ENCODE measurements around the gene TCF7L1. TPM values are rescaled to one million over a fixed set of nuclear protein-coding genes. Genes with fewer than 3 reads are reported as not detected.
A peak's percentile ranks its signal among the peaks of the same experiment; 100 is the strongest.
"Not testable (repeated sequence)": the region's sequence is repeated elsewhere in the genome, so short reads cannot be mapped to it uniquely, and the experiment has no call there.

Gene TCF7L1
- polyA plus RNA-seq, 4 donors = 0.45 to 18.5 (median 3.2) TPM

DNA sequence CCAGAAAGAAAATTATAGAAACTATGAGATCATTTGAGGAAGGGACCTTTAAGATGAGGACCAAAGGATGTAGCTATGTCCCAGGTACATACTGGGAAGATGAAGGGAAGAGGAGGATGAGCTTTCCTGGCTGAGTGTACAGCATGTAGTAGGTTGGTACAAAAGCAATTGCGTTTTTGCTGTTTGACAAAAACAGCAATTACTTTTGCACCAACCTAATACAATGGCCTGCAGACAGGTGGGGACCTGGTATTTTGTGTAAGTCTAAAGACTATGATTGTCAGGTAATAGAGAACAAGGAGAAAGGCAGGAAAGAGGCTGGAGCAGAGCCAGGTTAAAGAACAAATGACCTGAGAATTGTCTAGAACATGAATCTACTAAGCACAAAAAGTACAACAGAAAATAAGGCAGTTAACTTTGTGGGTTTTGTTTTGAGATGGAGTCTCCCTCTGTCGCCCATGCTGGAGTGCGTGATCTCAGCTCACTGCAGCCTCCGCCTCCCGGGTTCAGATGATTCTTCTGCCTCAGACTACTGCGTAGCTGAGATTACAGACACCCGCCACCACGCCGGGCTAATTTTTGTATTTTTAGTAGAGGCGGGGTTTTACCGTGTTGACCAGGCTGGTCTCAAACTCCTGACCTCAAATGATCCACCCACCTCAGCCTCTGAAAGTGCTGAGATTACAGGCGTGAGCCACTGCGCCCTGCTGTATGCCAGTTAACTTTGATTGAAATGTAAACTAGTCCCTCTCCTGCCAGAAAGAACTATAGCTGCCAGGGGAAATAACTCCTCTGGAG is 197.8 kb downstream of the TCF7L1 start:
- H3K27ac ChIP-seq (ENCODE audit: low read depth in 1 of 3, low read length in 2 of 3) = no peak overlapping the region
- H3K27me3 ChIP-seq (ENCODE audit: control insufficient read depth in 3 of 3, insufficient read depth in 3 of 3, low read length in 3 of 3) = no peaks in the 10 kb centered on the region
- no peak for DNase-seq
- no peak overlapping the region for H3K4me3 ChIP-seq (ENCODE audit: low read depth in 1 of 3, low read length in 3 of 3)
- no peak for FAIRE-seq
- H3K36me3 ChIP-seq (ENCODE audit: control insufficient read depth in 3 of 3, insufficient read depth in 2 of 3, low read depth in 1 of 3, low read length in 3 of 3) = peaks cover 0 to 11% (median 0%) of the 10 kb centered on the region in 3 donors
- 75 to 77% (median 76%) methylated on average over 13 of the region's 13 CpGs for WGBS, 3 donors
- peaks cover 0 to 12% (median 0%) of the 10 kb centered on the region in 3 donors for H3K4me1 ChIP-seq (ENCODE audit: control insufficient read depth in 3 of 3, insufficient read depth in 2 of 3, low read depth in 1 of 3, low read length in 2 of 3)
- no peaks in the 10 kb centered on the region for H3K9me3 ChIP-seq (ENCODE audit: control insufficient read depth in 2 of 2, insufficient read depth in 1 of 2, low read depth in 1 of 2, low read length in 1 of 2)

- peaks cover 0 to 12% (median 0%) of the 10 kb centered on the region in 3 donors for H3K4me1 ChIP-seq (ENCODE audit: control insufficient read depth in 3 of 3, insufficient read depth in 2 of 3, low read depth in 1 of 3, low read length in 2 of 3)
- H3K4me3 ChIP-seq (ENCODE audit: low read depth in 1 of 3, low read length in 3 of 3); H3K36me3 ChIP-seq (ENCODE audit: control insufficient read depth in 3 of 3, insufficient read depth in 2 of 3, low read depth in 1 of 3, low read length in 3 of 3); DNase-seq; FAIRE-seq; H3K9me3 ChIP-seq (ENCODE audit: control insufficient read depth in 2 of 2, insufficient read depth in 1 of 2, low read depth in 1 of 2, low read length in 1 of 2); H3K27ac ChIP-seq (ENCODE audit: low read depth in 1 of 3, low read length in 2 of 3); H3K27me3 ChIP-seq (ENCODE audit: control insufficient read depth in 3 of 3, insufficient read depth in 3 of 3, low read length in 3 of 3): not testable (repeated sequence)
- WGBS, 3 donors = 94 to 97% (median 97%) methylated on average over 3 to 4 of the region's 4 CpGs
These were observed 200.7 kb downstream of the TCF7L1 start for GRCh38 chr2:85333877-85334276.

- peak; percentile 70 to 95 for DNase-seq
- H3K36me3 ChIP-seq (ENCODE audit: control insufficient read depth in 3 of 3, insufficient read depth in 2 of 3, low read depth in 1 of 3, low read length in 3 of 3) = no peaks in the 10 kb centered on the region
- no peak for FAIRE-seq
- no peaks in the 10 kb centered on the region for H3K9me3 ChIP-seq (ENCODE audit: control insufficient read depth in 2 of 2, insufficient read depth in 1 of 2, low read depth in 1 of 2, low read length in 1 of 2)
- no peaks in the 10 kb centered on the region for H3K27me3 ChIP-seq (ENCODE audit: control insufficient read depth in 3 of 3, insufficient read depth in 3 of 3, low read length in 3 of 3)
- peaks cover 0 to 12% (median 0%) of the 10 kb centered on the region in 3 donors for H3K4me1 ChIP-seq (ENCODE audit: control insufficient read depth in 3 of 3, insufficient read depth in 2 of 3, low read depth in 1 of 3, low read length in 2 of 3)
- no peak overlapping the region for H3K4me3 ChIP-seq (ENCODE audit: low read depth in 1 of 3, low read length in 3 of 3)
- peak overlapping the region in 1 of 3 donors; percentile 76 for H3K27ac ChIP-seq (ENCODE audit: low read depth in 1 of 3, low read length in 2 of 3)
- 6 to 35% (median 26%) methylated on average over 2 of the region's 2 CpGs for WGBS, 3 donors
These were observed 201.7 kb downstream of the TCF7L1 start for GRCh38 chr2:85334928-85335327.

DNA sequence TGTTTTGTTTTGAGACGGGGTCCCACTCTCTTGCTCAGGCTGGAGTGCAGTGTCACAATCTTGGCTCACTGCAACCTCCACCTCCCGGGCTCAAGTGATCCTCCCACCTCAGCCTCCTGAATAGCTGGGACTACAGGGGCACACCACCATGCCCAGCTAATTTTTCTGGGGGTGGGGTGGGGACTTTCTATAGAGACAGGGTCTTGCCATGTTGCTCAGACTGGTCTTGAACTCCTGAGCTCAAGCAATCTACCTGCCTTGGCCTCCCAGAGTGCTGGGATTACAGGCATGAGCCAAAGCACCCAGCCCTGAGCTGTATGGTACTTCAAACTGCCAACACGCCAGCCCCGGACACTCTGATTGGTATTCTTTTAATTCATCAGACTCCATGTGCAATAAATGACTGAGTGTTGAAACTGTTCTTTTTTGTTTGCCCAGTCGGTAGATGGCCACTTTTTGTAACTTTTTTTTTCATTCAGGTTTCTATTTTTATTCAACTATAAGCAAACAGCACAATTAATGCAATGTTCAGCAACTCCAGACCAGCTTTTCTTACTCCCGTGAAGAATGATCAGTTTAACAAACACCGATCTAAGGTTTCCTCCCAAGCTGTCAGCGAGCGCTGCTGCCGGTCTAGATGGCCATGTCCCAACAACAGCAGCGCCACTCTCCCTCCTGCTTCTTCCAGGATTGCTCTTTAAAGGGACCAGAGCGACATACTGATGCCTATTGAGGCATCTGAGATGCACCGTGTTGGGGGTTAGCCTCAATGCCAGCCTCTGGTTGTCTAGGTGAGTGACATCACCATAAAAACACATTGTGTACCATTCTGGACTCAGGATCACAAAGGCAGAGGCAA is 207.1 kb downstream of the TCF7L1 start:
- Histone ChIP-seq H3K27ac (ENCODE audit: low read depth in 1 of 3, low read length in 2 of 3) (no peak overlapping the region), H3K4me3 (ENCODE audit: low read depth in 1 of 3, low read length in 3 of 3) (no peak overlapping the region), H3K9me3 (ENCODE audit: control insufficient read depth in 2 of 2, insufficient read depth in 1 of 2, low read depth in 1 of 2, low read length in 1 of 2) (no peaks in the 10 kb centered on the region), H3K36me3 (ENCODE audit: control insufficient read depth in 3 of 3, insufficient read depth in 2 of 3, low read depth in 1 of 3, low read length in 3 of 3) (peaks cover 5 to 36% (median 7%) of the 10 kb centered on the region in 3 donors), H3K27me3 (ENCODE audit: control insufficient read depth in 3 of 3, insufficient read depth in 3 of 3, low read length in 3 of 3) (no peaks in the 10 kb centered on the region), H3K4me1 (ENCODE audit: control insufficient read depth in 3 of 3, insufficient read depth in 2 of 3, low read depth in 1 of 3, low read length in 2 of 3) (peaks cover 0 to 6% (median 2%) of the 10 kb centered on the region in 3 donors)
- 59 to 61% (median 60%) methylated on average over 13 of the region's 13 CpGs for WGBS, 3 donors
- DNase-seq = no peak
- no peak for FAIRE-seq

DNA sequence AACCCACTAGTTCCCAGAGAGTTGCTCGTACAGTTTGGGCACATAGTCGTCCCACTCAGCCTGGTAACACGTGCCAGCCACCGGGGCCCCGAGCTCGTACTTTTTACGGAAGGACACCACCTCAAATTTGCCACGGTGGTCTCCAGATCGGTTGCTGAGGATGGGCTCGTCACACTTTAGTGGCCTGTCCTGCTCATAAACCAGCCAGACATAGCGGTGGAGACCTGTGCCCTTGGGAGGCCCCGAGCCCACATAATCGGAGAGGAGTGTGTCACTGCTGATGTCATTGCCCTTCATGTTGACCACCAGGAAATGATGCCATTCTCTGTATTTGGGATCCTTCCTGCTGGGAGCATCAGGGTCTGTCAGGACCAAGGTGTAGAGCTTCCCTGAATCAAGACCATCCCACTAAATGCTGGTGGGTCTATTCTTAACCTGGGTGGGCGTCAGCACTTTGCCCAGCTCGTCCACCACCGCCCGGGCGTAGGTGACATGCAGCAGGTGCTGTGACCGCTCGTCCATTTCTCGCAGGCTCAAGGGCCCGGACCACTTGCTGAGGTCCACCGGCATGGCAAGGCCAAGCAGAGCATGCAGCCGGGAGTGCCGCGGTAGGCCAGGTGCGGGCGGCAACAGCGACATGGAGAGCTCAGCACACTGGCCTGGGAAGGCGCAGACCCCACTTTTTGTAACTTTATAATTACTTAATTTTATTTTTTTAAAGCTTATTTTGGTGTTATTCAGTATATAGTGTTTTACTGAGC is 208.3 kb downstream of the TCF7L1 start:
- Histone ChIP-seq H3K36me3 (ENCODE audit: control insufficient read depth in 3 of 3, insufficient read depth in 2 of 3, low read depth in 1 of 3, low read length in 3 of 3) (peaks cover 13 to 48% (median 14%) of the 10 kb centered on the region in 3 donors), H3K27ac (ENCODE audit: low read depth in 1 of 3, low read length in 2 of 3) (no peak overlapping the region), H3K9me3 (ENCODE audit: control insufficient read depth in 2 of 2, insufficient read depth in 1 of 2, low read depth in 1 of 2, low read length in 1 of 2) (no peaks in the 10 kb centered on the region), H3K4me3 (ENCODE audit: low read depth in 1 of 3, low read length in 3 of 3) (no peak overlapping the region), H3K27me3 (ENCODE audit: control insufficient read depth in 3 of 3, insufficient read depth in 3 of 3, low read length in 3 of 3) (no peaks in the 10 kb centered on the region), H3K4me1 (ENCODE audit: control insufficient read depth in 3 of 3, insufficient read depth in 2 of 3, low read depth in 1 of 3, low read length in 2 of 3) (peaks cover 0 to 2% (median 0%) of the 10 kb centered on the region in 3 donors)
- DNase-seq (no peak), FAIRE-seq (no peak)
- WGBS, 3 donors = 93 to 94% (median 93%) methylated on average over 30 of the region's 30 CpGs

GRCh38 chr2:85342156-85342555 is 209.0 kb downstream of the TCF7L1 start:
- H3K27me3 ChIP-seq (ENCODE audit: control insufficient read depth in 3 of 3, insufficient read depth in 3 of 3, low read length in 3 of 3) = no peaks in the 10 kb centered on the region
- peaks cover 0 to 2% (median 0%) of the 10 kb centered on the region in 3 donors for H3K4me1 ChIP-seq (ENCODE audit: control insufficient read depth in 3 of 3, insufficient read depth in 2 of 3, low read depth in 1 of 3, low read length in 2 of 3)
- no peak for DNase-seq
- H3K36me3 ChIP-seq (ENCODE audit: control insufficient read depth in 3 of 3, insufficient read depth in 2 of 3, low read depth in 1 of 3, low read length in 3 of 3) = peaks cover 13 to 51% (median 17%) of the 10 kb centered on the region in 3 donors
- no peaks in the 10 kb centered on the region for H3K9me3 ChIP-seq (ENCODE audit: control insufficient read depth in 2 of 2, insufficient read depth in 1 of 2, low read depth in 1 of 2, low read length in 1 of 2)
- no peak overlapping the region for H3K27ac ChIP-seq (ENCODE audit: low read depth in 1 of 3, low read length in 2 of 3)
- no peak for FAIRE-seq
- WGBS, 3 donors = 78 to 82% (median 80%) methylated on average over 3 of the region's 3 CpGs
- no peak overlapping the region for H3K4me3 ChIP-seq (ENCODE audit: low read depth in 1 of 3, low read length in 3 of 3)

- not testable (repeated sequence) for DNase-seq; H3K27ac ChIP-seq (ENCODE audit: low read depth in 1 of 3, low read length in 2 of 3); FAIRE-seq; H3K9me3 ChIP-seq (ENCODE audit: control insufficient read depth in 2 of 2, insufficient read depth in 1 of 2, low read depth in 1 of 2, low read length in 1 of 2); H3K4me1 ChIP-seq (ENCODE audit: control insufficient read depth in 3 of 3, insufficient read depth in 2 of 3, low read depth in 1 of 3, low read length in 2 of 3); H3K4me3 ChIP-seq (ENCODE audit: low read depth in 1 of 3, low read length in 3 of 3); H3K27me3 ChIP-seq (ENCODE audit: control insufficient read depth in 3 of 3, insufficient read depth in 3 of 3, low read length in 3 of 3)
- WGBS, 3 donors = 84 to 91% (median 91%) methylated on average over 9 to 10 of the region's 10 CpGs
- H3K36me3 ChIP-seq (ENCODE audit: control insufficient read depth in 3 of 3, insufficient read depth in 2 of 3, low read depth in 1 of 3, low read length in 3 of 3) = peaks cover 13 to 53% (median 18%) of the 10 kb centered on the region in 3 donors
These were observed 210.2 kb downstream of the TCF7L1 start for GRCh38 chr2:85343207-85343895.
